ENCODE results near the gene GPR15.

- TF ChIP-seq, protein P1, sequence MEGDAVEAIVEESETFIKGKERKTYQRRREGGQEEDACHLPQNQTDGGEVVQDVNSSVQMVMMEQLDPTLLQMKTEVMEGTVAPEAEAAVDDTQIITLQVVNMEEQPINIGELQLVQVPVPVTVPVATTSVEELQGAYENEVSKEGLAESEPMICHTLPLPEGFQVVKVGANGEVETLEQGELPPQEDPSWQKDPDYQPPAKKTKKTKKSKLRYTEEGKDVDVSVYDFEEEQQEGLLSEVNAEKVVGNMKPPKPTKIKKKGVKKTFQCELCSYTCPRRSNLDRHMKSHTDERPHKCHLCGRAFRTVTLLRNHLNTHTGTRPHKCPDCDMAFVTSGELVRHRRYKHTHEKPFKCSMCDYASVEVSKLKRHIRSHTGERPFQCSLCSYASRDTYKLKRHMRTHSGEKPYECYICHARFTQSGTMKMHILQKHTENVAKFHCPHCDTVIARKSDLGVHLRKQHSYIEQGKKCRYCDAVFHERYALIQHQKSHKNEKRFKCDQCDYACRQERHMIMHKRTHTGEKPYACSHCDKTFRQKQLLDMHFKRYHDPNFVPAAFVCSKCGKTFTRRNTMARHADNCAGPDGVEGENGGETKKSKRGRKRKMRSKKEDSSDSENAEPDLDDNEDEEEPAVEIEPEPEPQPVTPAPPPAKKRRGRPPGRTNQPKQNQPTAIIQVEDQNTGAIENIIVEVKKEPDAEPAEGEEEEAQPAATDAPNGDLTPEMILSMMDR (IDR thresholded peaks at IDR 0.05) = no peak
- no peak for TF ChIP-seq POLR2A (IDR thresholded peaks at IDR 0.05)
Measured at GRCh38 chr3:98536456-98537017, 4.8 kb downstream of the GPR15 start.
